HFF-Myc (cell line): ENCODE data around the gene GBA2.

ENCODE experiments used
- DNase-seq: peaks from one replicate; pipeline ENCODE4 v3.0.0-alpha.2; 2011; ENCODE audit warnings: low read depth; ENCODE audit errors: extremely low read depth
- H3K4me3 ChIP-seq: replicated peaks from 2 replicates; pipeline ENCODE4 v1.5.1; 2011; ENCODE audit warnings: low read depth, mild to moderate bottlenecking, control low read depth, low read length
- TF ChIP-seq, protein P1 (sequence below): IDR thresholded peaks from 2 replicates; pipeline ENCODE4 v1.5.1; 2012; ENCODE audit warnings: mild to moderate bottlenecking, low read depth, low read length, control low read depth; ENCODE audit errors: missing control alignments

The GBA2 gene

DNA sequence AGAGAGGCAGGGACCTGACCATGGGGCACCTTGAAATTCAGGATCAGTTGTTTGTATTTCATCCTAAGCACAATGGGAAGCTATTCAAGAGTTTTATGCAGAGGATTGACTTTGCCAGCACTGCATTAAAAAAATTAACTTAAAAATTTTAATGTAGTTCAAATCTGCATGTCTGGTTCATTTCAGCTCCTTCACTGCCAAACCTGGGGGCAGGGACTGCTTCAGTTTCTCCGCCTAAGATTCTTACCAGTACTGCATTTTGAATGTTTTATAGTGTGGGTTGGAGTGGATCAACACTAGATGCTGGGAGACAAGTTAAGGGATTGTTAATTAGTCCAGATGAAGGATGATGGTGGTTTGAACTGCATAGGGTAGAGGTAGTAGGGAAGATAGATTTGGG, 20.7 kb upstream of the GBA2 start:
- DNase-seq = no peak
- H3K4me3 ChIP-seq = no peak overlapping the region
- TF ChIP-seq, protein P1, sequence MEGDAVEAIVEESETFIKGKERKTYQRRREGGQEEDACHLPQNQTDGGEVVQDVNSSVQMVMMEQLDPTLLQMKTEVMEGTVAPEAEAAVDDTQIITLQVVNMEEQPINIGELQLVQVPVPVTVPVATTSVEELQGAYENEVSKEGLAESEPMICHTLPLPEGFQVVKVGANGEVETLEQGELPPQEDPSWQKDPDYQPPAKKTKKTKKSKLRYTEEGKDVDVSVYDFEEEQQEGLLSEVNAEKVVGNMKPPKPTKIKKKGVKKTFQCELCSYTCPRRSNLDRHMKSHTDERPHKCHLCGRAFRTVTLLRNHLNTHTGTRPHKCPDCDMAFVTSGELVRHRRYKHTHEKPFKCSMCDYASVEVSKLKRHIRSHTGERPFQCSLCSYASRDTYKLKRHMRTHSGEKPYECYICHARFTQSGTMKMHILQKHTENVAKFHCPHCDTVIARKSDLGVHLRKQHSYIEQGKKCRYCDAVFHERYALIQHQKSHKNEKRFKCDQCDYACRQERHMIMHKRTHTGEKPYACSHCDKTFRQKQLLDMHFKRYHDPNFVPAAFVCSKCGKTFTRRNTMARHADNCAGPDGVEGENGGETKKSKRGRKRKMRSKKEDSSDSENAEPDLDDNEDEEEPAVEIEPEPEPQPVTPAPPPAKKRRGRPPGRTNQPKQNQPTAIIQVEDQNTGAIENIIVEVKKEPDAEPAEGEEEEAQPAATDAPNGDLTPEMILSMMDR = no peak

DNA sequence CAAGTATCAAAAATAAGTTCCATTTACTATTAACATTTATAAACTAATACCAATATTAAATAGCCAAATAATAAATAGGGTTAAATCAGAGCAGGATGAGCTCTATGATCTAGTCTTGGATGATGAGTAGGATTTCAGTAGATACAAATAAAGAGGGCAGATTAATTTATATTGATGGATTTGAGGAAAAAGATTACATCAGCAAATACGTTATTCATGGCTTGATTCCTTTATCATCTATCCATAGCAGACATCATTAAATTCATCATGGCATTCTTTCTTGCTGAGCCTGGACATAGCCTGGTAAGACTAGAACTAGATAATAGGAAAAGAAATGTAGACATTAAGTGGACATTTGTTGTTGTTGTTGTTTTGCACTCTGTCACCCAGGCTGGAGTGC, 18.4 kb upstream of the GBA2 start:
- no peak overlapping the region for H3K4me3 ChIP-seq
- no peak for DNase-seq
- TF ChIP-seq, protein P1 = no peak

DNA sequence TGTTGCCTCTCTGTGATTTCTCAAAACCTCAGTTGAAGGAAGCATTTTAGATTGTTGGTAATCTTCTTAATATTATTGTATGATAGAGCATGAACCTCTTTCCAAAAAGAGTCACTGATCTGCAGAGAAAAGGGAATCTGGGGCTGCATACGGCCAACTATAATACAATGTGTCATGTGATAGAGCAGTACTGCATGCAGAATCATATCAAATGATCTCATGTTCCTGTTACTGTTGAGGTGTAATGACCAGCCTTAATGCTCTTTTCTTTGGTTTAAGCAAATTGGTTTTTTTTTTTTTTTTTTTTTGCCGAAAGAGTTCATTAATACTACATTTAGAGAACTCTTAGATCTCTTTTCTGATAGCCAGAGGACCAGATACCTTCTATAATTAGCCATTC, 18.0 kb upstream of the GBA2 start:
- TF ChIP-seq, protein P1 = no peak
- DNase-seq = no peak
- H3K4me3 ChIP-seq = no peak overlapping the region

DNA sequence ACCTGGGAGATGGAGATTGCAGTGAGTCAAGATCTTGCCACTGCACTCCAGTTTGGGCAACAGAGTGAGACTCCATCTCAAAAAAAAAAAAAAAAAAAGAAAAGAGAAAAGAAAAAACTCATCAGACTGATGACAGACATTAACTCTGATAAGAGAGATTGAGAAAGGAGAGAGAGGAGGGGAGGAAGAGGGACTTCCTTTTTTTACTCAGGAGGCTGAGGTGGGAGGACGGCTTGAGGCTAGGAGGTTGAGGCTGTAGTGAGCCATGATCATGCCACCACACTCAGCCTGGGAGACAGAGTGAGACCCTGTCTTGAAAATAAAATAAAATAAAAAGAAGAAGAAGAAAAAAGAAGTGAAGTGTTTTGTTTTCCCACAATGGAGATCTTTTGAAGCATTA, 14.8 kb upstream of the GBA2 start:
- TF ChIP-seq, protein P1 = no peak
- H3K4me3 ChIP-seq = no peak overlapping the region
- no peak for DNase-seq

DNA sequence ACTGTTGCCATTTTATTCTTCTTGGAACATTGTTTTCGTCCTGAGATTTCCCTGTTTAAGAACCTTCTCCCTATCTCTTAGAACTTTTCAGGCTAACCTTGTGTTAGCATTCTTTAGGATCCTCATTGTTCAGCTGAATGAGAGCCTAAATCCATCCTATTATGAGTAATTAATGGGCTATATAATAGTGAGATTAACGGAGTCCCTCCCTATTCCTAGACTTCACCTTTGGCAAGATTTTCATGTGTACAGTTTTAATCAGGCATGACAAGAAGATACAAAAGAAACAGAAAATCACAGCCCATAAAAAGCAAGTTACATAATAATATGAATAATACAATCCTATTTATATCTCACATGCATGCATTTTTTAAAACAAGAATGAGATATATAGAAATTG, 14.2 kb upstream of the GBA2 start:
- TF ChIP-seq, protein P1 = no peak
- DNase-seq = no peak
- no peak overlapping the region for H3K4me3 ChIP-seq

DNA sequence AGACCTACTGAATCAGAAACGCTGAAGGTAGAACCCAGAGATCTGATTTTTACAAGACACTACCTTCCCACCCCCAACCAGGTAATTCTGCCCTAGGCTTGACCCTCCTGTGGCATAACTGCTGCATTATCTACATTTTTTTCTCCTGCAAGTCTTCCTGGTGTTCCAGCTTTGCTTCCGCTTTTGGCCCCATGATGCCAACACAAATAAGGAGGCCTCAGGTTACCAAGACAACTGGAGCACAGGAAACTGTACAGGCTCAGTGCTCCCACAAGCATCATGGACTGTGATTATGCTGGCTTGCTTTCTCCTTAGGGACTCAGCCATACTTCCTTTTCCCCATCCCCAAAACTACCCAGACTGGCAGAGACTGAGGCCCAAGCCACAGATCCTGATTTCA, 11.6 kb upstream of the GBA2 start:
- H3K4me3 ChIP-seq = no peak overlapping the region
- DNase-seq = no peak
- TF ChIP-seq, protein P1 = no peak

DNA sequence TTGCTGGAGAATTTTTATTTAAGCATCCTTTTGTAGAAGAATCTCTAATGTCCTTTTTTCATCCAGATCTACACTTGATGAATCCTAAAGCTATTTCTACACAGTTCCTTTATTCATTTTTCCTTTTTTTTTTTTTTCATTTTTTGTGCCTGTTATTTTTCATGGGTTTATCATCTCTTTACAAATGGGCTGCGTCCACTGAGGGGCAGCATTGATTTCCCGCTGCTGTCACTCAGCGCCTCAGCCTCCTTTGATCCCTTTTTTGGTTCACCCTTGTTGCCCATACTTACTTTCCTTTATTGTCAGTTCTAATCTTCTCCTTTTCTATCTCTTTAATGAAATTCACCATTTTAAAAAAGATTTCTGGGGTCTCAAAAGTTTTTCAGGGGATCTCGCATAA, 10.8 kb upstream of the GBA2 start:
- DNase-seq = no peak

More for the DNA sequence above, 10.8 kb upstream of the GBA2 start:
- TF ChIP-seq, protein P1 = no peak
- no peak overlapping the region for H3K4me3 ChIP-seq
